ENCODE results near the gene SLC9A3. TPM values are rescaled to one million over a fixed set of nuclear protein-coding genes. Genes with fewer than 3 reads are reported as not detected.

The SLC9A3 gene
- total and polyA plus RNA-seq, 7 donors = 0.81 to 1.7 (median 1.2) TPM

DNA sequence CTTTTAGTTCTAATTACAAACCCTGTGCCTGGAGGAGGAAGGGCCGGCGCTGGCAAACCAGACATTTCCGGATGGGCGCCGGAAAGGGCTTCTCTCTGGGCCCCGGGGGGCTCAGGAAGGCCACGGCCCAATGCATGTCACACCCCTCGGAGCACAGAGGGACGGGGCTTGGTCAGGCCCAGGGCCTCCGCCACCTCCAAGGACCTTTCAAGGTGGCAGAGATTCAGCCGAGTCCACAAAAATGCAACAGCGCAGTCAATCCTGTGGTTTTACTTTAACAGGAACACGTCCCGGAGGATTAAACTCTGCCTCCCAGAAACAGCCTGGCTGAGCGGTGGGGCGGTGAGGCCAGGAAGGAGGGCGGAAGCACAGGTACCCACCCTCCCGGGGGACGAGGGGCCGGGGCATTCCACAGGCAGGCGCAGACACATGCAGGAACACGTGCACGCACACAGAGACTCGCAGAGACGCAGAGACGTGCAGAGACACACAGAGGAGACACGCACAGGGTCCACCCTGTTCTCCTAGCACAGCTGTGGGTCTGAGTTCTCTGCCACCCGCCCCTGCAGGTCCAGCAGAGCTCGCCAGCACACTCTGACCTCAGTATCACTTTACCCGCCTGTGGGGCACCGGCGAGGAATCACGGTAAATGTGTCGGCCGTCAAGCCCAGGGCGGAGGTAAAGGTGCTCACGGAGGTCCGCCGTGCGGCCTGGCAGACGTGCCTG lies 23.0 kb downstream of the SLC9A3 start:
- intact Hi-C loops (cut with DNase I) = no loop called here
- ATAC-seq (no peak), DNase-seq (no peak)
- Histone ChIP-seq H3K27me3 (ENCODE audit: insufficient read depth in 3 of 3, low read length in 2 of 3) (peaks cover 0 to 73% (median 17%) of the 10 kb centered on the region in 3 donors), H3K4me3 (peak overlapping the region; percentile 11), H3K4me1 (no peaks in the 10 kb centered on the region), H3K9me3 (no peaks in the 10 kb centered on the region), H3K27ac (no peak overlapping the region), H3K36me3 (ENCODE audit: insufficient read depth in 1 of 2, low read depth in 1 of 2) (no peaks in the 10 kb centered on the region)
- TF ChIP-seq, protein P1, sequence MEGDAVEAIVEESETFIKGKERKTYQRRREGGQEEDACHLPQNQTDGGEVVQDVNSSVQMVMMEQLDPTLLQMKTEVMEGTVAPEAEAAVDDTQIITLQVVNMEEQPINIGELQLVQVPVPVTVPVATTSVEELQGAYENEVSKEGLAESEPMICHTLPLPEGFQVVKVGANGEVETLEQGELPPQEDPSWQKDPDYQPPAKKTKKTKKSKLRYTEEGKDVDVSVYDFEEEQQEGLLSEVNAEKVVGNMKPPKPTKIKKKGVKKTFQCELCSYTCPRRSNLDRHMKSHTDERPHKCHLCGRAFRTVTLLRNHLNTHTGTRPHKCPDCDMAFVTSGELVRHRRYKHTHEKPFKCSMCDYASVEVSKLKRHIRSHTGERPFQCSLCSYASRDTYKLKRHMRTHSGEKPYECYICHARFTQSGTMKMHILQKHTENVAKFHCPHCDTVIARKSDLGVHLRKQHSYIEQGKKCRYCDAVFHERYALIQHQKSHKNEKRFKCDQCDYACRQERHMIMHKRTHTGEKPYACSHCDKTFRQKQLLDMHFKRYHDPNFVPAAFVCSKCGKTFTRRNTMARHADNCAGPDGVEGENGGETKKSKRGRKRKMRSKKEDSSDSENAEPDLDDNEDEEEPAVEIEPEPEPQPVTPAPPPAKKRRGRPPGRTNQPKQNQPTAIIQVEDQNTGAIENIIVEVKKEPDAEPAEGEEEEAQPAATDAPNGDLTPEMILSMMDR (IDR thresholded peaks at IDR 0.05) = no peak
- WGBS, 3 donors = 51 to 52% (median 52%) methylated on average over 41 of the region's 41 CpGs

DNA sequence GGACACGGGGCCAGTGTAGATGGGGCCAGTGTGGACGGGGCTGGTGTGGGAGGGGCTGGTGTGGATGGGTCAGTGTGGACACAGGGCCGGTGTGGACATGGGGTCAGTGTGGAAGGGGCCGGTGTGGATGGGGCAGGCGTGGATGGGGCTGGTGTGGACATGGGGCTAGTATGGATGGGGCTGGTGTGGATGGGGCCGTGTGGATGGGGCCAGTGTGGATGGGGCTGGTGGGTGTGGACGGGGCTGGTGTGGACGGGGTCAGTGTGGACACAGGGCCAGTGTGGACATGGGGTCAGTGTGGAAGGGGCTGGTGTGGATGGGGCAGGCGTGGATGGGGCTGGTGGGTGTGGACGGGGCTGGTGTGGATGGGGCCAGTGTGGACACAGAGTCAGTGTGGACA lies 23.8 kb downstream of the SLC9A3 start:
- Histone ChIP-seq H3K4me3 (no peak overlapping the region), H3K27me3 (ENCODE audit: insufficient read depth in 3 of 3, low read length in 2 of 3) (peaks cover 0 to 76% (median 17%) of the 10 kb centered on the region in 3 donors), H3K4me1 (no peaks in the 10 kb centered on the region), H3K36me3 (ENCODE audit: insufficient read depth in 1 of 2, low read depth in 1 of 2) (no peaks in the 10 kb centered on the region), H3K9me3 (no peaks in the 10 kb centered on the region), H3K27ac (no peak overlapping the region)
- no peak for DNase-seq
- TF ChIP-seq, protein P1 (IDR thresholded peaks at IDR 0.05) = no peak
- peak in 1 of 4 donors; percentile 43 for ATAC-seq
- WGBS, 3 donors = 91 to 94% (median 91%) methylated on average over 9 to 10 of the region's 10 CpGs
- intact Hi-C loops (cut with DNase I) = no loop called here

DNA sequence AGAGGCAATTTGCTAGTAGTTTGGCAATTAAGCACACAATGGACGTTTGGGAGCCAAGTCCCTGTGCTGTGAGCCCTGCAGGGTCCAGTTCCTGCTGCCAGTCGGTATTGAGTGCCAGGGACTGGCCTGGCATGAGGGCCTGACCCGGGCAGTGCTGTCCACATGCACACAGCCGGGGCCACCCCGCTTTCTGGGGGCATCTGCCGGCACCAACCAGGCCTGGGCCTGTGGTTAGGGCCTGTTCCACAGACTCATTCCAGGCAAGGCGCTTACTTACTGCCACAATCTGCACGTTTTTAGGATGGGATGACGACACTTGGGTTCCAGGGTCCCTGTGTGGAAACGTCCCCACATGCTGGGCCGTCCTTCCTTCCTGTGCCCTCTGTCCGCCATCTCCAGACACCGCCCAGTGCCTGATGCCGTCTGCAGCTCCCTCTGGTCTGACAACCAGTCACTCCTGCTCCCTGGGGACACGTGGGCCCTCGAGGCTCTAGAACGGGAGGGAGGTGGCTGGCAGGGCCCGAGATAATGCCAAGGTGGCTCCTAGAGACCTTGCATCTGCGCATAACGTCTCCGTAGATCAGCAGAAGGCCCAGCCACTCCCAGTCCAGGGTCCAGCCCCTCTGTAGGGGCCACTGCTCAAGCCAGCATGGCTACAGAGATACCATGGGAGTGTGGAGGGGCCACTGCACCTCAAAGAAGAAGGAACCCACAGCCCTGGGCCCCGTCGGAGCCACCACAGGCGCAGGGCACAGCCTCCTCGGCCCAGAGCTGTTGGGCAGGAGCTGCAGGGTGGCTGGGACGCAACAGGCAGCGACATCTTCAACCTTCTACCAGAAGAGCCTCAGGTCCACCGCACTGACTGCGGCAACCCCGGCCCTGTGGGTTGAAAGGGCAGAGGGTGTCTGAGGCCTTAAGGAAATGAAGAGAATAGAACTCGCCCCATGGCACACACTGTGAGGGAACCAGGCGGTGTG lies 24.7 kb downstream of the SLC9A3 start:
- no peaks in the 10 kb centered on the region for H3K9me3 ChIP-seq
- TF ChIP-seq, protein P1 (IDR thresholded peaks at IDR 0.05) = no peak
- H3K36me3 ChIP-seq (ENCODE audit: insufficient read depth in 1 of 2, low read depth in 1 of 2) = no peaks in the 10 kb centered on the region
- no peaks in the 10 kb centered on the region for H3K4me1 ChIP-seq
- no peak for DNase-seq
- H3K27me3 ChIP-seq (ENCODE audit: insufficient read depth in 3 of 3, low read length in 2 of 3) = peaks cover 0 to 78% (median 14%) of the 10 kb centered on the region in 3 donors
- no peak overlapping the region for H3K4me3 ChIP-seq
- H3K27ac ChIP-seq = no peak overlapping the region
- no peak for ATAC-seq
- 81 to 87% (median 84%) methylated on average over 32 of the region's 32 CpGs for WGBS, 3 donors
- intact Hi-C loops (cut with DNase I) = no loop called here

DNA sequence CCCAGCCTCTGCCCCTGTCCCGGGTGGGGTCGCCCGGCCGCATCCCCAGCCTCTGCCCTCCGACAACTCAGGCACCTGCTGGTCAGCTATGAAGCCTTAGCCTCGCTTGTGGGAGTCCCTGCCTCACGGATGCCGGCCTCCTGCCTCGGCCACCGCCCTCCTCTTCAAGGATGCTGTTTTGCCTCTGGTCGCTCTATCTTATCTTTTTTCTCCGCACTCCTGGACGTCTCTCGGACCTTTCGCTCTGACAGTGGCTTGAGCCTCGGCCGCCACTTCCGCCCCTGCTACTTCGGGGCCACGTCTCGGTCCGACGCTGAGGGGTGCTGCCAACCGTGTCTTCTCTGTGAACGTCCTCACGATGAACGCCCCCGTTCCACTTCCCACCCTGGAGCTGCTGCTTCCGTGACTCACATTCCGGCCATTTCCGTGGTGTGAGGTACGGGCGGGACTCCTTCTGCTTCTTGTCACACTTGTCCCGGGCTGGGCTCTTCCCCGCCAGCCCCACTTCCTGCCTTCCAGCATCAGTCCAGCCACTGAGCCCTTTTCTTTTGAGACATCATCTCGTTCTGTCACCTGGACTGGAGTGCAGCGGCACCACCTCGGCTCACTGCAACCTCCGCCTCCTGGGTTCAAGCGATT lies 26.3 kb downstream of the SLC9A3 start:
- TF ChIP-seq, protein P1 (IDR thresholded peaks at IDR 0.05) = no peak
- peaks cover 0 to 76% (median 14%) of the 10 kb centered on the region in 3 donors for H3K27me3 ChIP-seq (ENCODE audit: insufficient read depth in 3 of 3, low read length in 2 of 3)
- no peaks in the 10 kb centered on the region for H3K36me3 ChIP-seq (ENCODE audit: insufficient read depth in 1 of 2, low read depth in 1 of 2)
- WGBS, 3 donors = 73 to 79% (median 79%) methylated on average over 35 to 40 of the region's 40 CpGs
- H3K27ac ChIP-seq = no peak overlapping the region
- no peak for DNase-seq
- H3K4me1 ChIP-seq = no peaks in the 10 kb centered on the region
- no peak for ATAC-seq
- intact Hi-C loops (cut with DNase I) = no loop called here
- H3K9me3 ChIP-seq = no peaks in the 10 kb centered on the region
- no peak overlapping the region for H3K4me3 ChIP-seq

Data from psoas muscle (tissue), 8 donors.